GM21381 (cell line): Measurements from ENCODE around the gene SLC14A1.
A peak's percentile ranks its signal among the peaks of the same experiment; 100 is the strongest.
"Not testable (repeated sequence)": the region's sequence is repeated elsewhere in the genome, so short reads cannot be mapped to it uniquely, and the experiment has no call there.

ENCODE experiments used
- ATAC-seq: cut with Tn5 transposase; IDR thresholded peaks from one replicate; pipeline ENCODE4 v1.9.1; 2021; ENCODE audit warnings: mild to moderate bottlenecking, moderate library complexity; ENCODE audit not compliant: unreplicated experiment

Gene SLC14A1

DNA sequence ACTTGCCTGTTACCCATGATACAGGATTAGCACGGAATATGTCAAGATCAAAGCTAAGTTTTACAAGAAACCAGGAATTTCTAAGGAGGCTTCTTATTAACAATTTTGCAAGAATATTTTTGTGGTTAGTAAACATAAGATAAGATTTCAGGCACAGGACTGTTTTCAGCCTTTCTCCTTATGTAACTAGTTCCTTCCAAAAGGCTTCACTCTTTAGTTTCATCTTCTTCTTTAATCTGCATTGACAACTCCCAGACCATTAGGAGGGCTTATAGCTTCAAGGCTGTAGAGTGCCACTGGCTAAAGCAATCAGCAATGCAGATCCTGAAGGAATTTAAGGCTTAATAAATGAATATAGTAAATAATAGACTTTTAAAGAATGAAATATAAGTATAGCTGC lies 29.3 kb downstream of the SLC14A1 start:
- ATAC-seq = no peak

DNA sequence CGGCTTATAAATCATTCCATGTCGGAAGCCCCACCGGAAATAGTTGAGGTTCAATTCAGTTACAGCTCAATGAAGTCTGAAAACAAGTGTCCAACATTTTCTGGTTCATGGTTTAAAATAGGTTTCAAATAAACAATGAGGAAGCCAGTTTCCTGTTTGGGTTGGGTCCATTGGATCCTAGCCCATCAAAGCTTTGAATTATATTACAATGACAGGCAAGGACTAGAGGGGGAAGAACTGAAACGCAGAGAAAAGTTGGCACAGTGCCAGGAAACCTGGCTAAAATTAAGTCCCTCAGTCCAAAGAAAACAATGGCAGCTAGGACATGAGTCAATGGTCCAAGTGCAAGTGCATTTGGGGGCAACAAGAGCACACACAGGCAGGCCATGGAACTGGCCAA lies 32.0 kb downstream of the SLC14A1 start:
- ATAC-seq = no peak

GRCh38 chr18:45757005-45757404 lies 33.0 kb downstream of the SLC14A1 start:
- ATAC-seq = no peak

DNA sequence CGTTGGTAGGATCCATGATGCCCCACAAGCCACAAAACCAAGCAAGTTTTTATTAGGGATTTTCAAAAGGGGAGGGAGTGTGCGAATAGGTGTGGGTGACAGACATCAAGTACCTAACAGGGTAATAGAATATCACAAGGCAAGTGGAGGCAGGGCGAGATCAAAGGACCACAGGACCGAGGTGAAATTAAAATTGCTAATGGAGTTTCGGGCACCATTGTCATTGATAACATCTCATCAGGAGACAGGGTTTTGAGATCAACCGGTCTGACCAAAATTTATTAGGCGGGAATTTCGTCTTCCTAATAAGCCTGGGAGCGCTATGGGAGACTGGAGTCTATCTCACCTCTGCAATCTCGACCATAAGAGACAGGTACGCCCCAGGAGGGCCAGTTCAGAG lies 33.7 kb downstream of the SLC14A1 start:
- ATAC-seq = not testable (repeated sequence)

DNA sequence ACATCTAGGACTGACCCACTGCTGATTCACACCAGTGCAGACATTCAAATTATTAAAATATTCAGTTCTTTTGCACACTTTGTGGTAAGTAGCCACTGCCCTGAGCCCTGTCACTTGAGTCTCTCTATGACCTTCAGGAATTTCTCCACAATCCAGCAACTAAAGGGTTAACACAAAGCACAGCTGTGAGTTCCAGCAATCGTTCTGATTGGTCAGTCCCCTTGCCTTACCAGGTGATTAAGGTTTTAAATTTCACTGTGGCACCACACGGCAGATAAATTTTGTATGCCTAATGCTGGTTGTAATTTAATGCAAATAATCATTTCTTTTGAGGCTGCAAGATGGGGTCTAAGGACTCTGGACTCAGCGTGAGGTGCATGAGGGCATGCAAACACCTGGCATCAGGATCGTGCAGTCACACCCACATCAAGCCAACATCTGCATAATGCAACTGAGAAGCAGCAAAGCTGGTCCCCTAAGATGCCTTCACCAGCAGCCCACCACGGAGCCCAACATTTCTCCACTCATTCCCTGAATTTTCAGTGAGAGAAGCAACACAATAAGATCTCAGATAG lies 36.6 kb downstream of the SLC14A1 start:
- ATAC-seq = no peak

GRCh38 chr18:45761512-45762114 lies 37.6 kb downstream of the SLC14A1 start:
- ATAC-seq = no peak

GRCh38 chr18:45764000-45764686 lies 40.2 kb downstream of the SLC14A1 start:
- ATAC-seq = no peak

DNA sequence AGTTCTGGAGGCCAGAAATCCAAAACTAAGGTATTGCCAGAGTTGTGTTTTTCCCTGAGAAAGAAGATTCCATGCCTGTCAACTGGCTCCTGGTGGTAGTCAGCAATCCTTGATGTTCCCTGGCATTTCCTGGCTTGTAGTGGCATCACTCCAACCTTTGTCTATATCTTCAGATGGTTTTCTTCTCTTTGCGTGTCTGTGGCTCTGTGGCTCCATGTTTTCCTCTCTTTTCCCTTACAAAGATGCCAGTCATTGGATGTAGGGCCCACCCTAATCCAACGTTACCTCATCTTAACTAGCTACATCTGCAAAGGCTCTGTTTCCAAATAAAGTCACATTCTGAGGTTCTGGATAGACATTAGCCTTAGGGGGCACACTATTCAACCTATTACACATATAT lies 41.8 kb downstream of the SLC14A1 start:
- ATAC-seq = no peak

DNA sequence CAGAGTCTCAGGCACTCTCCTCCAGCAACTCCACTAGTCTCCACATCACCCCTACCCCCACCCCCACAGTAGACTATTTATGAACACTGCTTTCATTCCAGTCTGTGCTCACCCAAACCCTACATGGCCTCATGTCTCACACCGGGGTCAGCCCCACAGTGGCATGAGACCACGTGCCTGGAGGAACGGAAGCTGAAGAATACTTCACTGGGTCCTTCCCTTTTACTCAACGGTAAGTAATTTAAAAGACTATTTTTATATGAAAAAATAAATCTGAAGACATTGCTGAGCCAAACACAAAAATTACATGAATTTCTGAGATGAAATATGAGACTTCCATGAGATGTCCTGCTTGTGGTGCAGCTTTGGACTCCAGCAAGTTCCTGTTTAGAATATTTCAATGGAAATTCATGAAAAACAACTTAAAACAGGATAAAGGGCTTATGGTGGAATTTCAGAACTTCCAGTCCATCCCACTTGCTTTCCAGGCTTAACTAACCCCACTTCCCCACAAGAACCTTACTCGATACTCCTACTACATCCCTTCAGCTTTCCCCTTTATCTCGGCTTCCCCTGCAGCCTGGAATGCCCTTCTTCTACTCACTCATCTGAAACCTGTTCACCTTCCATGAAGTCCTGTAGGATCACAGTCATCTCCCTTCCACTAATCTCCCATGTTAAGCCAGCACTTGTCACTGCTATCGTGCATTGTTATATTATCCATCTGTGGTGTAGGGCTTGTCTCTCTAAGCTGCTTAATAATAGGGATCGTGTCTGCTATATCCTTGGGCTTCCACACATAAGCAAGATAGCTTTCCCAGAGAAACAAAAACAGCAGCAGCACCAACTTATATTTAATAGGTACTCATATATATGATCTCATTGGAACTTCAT lies 47.9 kb downstream of the SLC14A1 start:
- no peak for ATAC-seq

DNA sequence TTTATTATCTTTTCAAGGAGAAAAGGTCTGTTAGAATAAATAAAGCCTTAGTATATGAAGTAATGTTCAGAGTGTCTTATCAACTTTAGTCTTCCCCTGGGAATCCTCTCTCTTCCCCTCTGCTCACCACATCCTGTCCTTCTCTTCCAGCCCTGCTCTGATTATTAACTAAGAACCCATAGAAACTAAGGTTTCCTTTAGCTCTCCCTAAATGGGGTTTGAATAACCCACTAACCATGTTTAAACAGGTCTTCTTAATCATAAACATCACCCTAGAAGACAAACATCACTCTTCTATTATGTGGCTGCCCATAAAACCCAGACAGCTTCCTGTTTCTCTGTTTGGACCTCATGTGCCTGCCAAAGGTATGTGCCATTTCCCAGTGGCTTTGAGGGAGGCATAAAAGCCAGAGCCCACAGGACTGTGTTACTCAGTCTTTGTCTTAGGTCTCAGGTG lies 50.1 kb downstream of the SLC14A1 start:
- ATAC-seq = peak; percentile 50

DNA sequence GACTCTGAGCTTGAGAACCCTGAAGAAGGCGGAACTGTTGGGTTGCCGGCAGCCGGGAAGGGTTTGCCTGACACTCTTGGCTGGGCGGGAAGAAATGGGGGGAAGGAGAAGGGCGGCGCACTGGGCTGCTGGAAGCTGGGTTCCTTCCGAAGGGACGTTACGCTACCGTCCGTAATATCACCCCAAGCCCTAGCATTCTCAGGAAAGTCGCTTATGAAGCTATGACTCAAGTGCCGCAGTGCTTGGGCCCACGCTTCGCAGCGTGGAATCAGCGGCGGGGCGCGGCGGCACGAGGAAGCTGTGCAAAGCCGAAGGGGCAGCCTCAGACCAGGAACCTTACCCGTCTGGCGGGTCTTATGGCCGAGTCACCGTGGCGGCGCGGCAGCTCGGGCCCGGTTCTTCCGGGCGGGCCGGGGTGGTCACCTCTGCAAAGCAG lies 51.3 kb downstream of the SLC14A1 start:
- ATAC-seq = peak; percentile 62

DNA sequence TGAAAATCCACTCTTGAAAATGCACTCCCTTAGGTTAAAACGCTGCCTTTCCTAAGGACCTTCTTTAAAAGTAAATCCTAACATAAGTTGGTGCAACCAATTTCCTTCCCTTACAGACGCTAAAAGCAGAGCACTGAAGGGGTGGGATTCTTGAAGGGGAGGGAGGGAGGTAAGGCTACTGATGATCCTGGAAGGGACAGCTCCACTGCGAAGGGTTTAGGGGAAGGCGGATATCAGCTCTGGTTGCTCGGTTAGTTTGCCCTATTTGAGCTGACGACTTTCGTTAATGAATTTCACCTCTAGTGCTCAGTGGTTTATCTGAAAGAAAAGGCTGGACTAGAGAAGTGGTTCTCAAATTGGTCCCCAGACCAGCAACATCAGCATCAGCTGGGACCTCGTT lies 51.8 kb downstream of the SLC14A1 start:
- ATAC-seq = no peak

DNA sequence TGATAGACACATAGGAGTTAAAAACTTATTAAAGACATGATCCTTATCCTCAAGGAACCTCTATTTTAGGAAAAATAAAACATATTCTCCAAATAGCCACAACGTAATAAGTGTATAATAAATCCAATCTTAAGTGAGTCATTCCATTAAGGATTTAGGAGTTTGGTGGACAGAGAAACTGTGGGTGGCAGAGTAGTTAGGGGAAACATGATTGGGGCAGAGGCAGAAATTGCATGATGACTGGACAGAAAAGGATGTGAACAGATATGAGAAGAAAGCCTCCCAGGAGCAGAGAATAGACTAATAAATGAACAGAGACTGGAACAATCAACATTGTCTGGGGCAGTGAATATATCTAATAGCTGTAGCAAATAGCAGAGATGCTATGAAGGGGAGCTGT lies 53.4 kb downstream of the SLC14A1 start:
- ATAC-seq = no peak

GRCh38 chr18:45780568-45780967 lies 56.6 kb downstream of the SLC14A1 start:
- ATAC-seq = no peak

GRCh38 chr18:45782662-45783061 lies 58.7 kb downstream of the SLC14A1 start:
- ATAC-seq = no peak

GRCh38 chr18:45783097-45784075 lies 59.4 kb downstream of the SLC14A1 start:
- no peak for ATAC-seq

DNA sequence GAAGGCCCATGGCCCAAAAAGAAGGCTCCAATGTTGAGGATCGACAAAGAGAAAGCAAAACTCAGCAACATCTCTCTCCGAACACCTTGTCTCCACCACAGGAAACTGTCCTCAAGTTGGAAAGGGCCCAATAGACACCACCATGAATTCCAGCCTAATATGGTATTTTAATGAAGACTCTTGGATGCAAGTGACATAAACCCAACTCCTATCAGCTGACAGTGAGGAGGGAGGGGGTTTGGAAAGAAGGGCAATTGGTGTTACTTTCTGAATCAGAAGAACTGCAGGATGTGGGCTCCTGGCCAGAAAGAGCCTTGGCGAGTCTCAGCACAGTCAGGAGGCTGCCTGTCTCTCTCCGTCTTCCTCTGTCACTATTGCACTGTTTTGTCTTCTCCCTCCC lies 61.2 kb downstream of the SLC14A1 start:
- no peak for ATAC-seq

DNA sequence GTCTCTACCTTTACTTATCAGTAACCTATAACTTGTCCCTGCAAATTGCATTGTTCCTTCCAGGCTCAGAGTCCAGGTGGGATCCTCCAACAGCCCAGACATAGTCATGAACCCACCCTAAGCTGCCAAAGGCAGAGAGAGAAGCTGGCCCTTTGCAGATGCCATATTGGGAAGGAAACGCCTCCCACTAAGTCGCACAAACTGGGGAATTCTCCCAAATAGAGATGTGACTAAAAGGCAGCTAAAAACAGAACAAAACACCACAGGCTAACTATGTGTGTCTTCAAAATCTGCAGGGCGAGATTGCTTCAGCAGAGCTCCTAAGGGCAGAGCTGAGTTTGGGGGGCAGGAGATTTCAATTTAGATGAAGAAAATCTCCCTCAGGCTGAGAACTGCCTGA lies 63.0 kb downstream of the SLC14A1 start:
- no peak for ATAC-seq

DNA sequence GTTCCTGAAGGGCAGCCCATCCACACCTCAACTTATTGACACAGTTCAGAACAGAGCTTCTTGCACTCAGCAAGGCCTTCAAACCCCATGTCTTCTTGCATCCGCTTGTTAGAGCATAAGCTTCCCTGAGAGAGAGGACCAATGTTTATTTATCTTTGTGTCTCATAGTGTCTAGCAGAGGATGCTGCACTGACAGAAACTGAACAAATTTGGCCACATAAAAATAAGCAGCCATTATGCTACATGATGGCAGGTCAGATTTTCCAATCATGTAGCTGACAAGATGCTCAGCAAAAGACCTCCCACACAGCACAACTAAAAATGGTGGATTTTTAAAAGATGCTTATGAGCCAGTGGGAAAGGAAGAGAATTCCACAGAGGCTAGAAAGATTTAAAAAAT lies 63.4 kb downstream of the SLC14A1 start:
- ATAC-seq = no peak

- no peak for ATAC-seq
Observed at GRCh38 chr18:45788861-45789260, 64.9 kb downstream of the SLC14A1 start.
